Peyer's patch (tissue), 4 donors: Measurements from ENCODE around the gene GJC1. TPM values are rescaled to one million over a fixed set of nuclear protein-coding genes. Genes with fewer than 3 reads are reported as not detected.

Experiments
- DNase-seq, 3 donors: peaks; one replicate each; pipeline ENCODE4 v3.0.0-alpha.2; 2017 to 2019
- H3K27ac ChIP-seq, 4 donors: fragments of 200-600 bp; sonication (generic); one replicate each; pipeline ENCODE4 v1.5.1; 2016 to 2019
- H3K27me3 ChIP-seq, 2 donors: fragments of 200-600 bp; sonication (generic); one replicate each; pipeline ENCODE4 v1.5.1; 2019
- H3K36me3 ChIP-seq, 3 donors: fragments of 200-600 bp; sonication (generic); one replicate each; pipeline ENCODE4 v1.5.1; 2016 to 2019
- H3K4me1 ChIP-seq, 4 donors: fragments of 200-600 bp; sonication (generic); one replicate each; pipeline ENCODE4 v1.5.1; 2016 to 2019
- H3K4me3 ChIP-seq, 4 donors: fragments of 200-600 bp; sonication (generic); 1 replicate in 3 of 4; 2 replicates in 1 of 4; pipeline ENCODE4 v1.5.1; 2016 to 2019; ENCODE audit warnings: mild to moderate bottlenecking in 1 of 4
- H3K9me3 ChIP-seq, 4 donors: fragments of 200-600 bp; sonication (generic); one replicate each; pipeline ENCODE4 v1.5.1; 2016 to 2019; ENCODE audit warnings: mild to moderate bottlenecking in 1 of 4
- CTCF ChIP-seq, 6 experiments: fragments of 450-650 bp in 4 of 6; fragments of 200-600 bp in 2 of 6; sonication (generic) in 1 of 6; IDR thresholded peaks; one replicate each; pipeline ENCODE4 v1.5.1; 2017 to 2019; ENCODE audit warnings: antibody characterized with exemption in 6 of 6, mild to moderate bottlenecking in 3 of 6, moderate library complexity in 1 of 6
- POLR2A ChIP-seq, 2 donors: fragments of 450-650 bp; IDR thresholded peaks; one replicate each; pipeline ENCODE4 v1.5.1; 2017; ENCODE audit warnings: antibody characterized with exemption in 2 of 2, mild to moderate bottlenecking in 2 of 2, moderate library complexity in 2 of 2
- total RNA-seq, 4 donors: library from RNA; depleted of rRNA; stranded (reverse); fragments of >200 nt; gene quantifications; one replicate each; pipeline ENCODE4 v1.1.0, GENCODE V29; 2016

The GJC1 gene
- total RNA-seq, 4 donors from 2014 or later, result 1.4 to 7.4 (median 2.5) TPM

DNA sequence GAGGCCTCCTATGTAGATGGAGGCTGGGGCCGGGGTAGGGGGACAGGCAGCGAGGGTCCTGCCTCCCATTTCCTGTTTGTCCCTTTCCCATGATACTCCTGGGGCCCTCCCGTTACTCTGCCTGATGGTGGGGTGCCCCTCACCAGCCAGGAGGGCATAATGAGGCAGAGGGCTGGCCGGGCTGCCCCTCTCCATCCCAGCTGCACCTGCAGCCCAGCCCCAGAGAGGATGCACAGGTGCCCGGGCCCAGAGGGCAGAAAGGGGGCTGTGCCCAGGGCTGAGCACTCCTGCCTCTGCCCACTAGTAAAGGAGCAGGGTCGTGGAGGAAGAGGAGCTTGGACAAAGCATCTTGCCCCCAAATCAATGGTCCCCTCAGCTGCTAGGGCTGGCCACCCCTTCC is 60.9 kb downstream of the GJC1 start:
- DNase-seq, result no peak
- H3K9me3 ChIP-seq, result no peaks in the 10 kb centered on the region

GRCh38 chr17:44768505-44769142 is 61.5 kb downstream of the GJC1 start:
- Histone ChIP-seq H3K27ac (no peak overlapping the region), H3K4me3 (no peak overlapping the region), H3K9me3 (no peaks in the 10 kb centered on the region), H3K4me1 (no peaks in the 10 kb centered on the region), H3K27me3 (no peaks in the 10 kb centered on the region), H3K36me3 (no peaks in the 10 kb centered on the region)
- TF ChIP-seq POLR2A (IDR thresholded peaks at IDR 0.05) (no peak), CTCF (IDR thresholded peaks at IDR 0.05) (no peak)
- DNase-seq, result no peak

More for the DNA sequence above, 60.9 kb downstream of the GJC1 start:
- Histone ChIP-seq H3K4me1 (no peaks in the 10 kb centered on the region), H3K36me3 (no peaks in the 10 kb centered on the region), H3K27ac (no peak overlapping the region), H3K4me3 (no peak overlapping the region), H3K27me3 (no peaks in the 10 kb centered on the region)
- TF ChIP-seq CTCF (IDR thresholded peaks at IDR 0.05) (no peak), POLR2A (IDR thresholded peaks at IDR 0.05) (no peak)

GRCh38 chr17:44767493-44767892 is 62.6 kb downstream of the GJC1 start:
- no peaks in the 10 kb centered on the region for H3K9me3 ChIP-seq
- no peaks in the 10 kb centered on the region for H3K36me3 ChIP-seq
- TF ChIP-seq POLR2A (IDR thresholded peaks at IDR 0.05) (no peak), CTCF (IDR thresholded peaks at IDR 0.05) (no peak)
- H3K4me3 ChIP-seq, result no peak overlapping the region
- no peaks in the 10 kb centered on the region for H3K4me1 ChIP-seq
- no peaks in the 10 kb centered on the region for H3K27me3 ChIP-seq
- no peak overlapping the region for H3K27ac ChIP-seq
- no peak for DNase-seq

DNA sequence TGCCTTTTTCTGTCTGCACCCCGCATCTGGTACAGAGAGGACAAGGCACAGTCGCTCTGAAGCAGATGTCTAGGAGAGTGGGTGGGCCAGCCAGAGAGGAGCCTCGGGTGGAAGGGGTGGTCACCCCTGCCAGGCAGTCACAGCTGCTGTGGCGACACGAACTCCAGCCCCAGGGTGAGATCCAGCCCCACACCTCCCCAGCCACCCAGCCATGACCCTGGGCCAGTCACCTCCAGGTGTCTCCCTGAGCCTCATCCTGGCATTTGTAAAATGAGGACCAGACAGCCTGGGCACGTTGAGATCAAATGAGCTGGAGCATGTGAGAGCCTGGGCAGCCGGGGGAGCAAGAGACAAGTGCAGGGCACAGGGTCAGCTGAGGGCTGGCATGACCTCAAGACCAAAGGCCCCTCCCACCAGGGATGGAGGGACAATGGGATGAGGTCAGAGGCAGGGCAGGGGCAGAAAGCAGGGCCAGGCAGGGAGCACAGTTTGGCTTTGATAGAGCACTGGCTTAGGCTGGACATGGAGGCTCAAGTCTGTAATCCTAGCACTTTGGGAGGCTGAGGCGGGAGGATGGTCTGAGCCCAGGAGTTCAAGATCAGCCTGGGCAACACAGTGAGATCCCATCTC is 63.6 kb downstream of the GJC1 start:
- Histone ChIP-seq H3K4me3 (no peak overlapping the region), H3K36me3 (no peaks in the 10 kb centered on the region), H3K9me3 (no peaks in the 10 kb centered on the region), H3K4me1 (no peaks in the 10 kb centered on the region), H3K27ac (no peak overlapping the region), H3K27me3 (no peaks in the 10 kb centered on the region)
- no peak for TF ChIP-seq POLR2A (IDR thresholded peaks at IDR 0.05)
- TF ChIP-seq CTCF (IDR thresholded peaks at IDR 0.05), result no peak
- DNase-seq, result no peak

GRCh38 chr17:44765965-44766364 is 64.1 kb downstream of the GJC1 start:
- H3K27me3 ChIP-seq, result no peaks in the 10 kb centered on the region
- DNase-seq, result no peak
- no peaks in the 10 kb centered on the region for H3K9me3 ChIP-seq
- TF ChIP-seq POLR2A (IDR thresholded peaks at IDR 0.05), result no peak
- no peak for TF ChIP-seq CTCF (IDR thresholded peaks at IDR 0.05)
- no peak overlapping the region for H3K4me3 ChIP-seq
- no peaks in the 10 kb centered on the region for H3K36me3 ChIP-seq
- no peak overlapping the region for H3K27ac ChIP-seq
- H3K4me1 ChIP-seq, result no peaks in the 10 kb centered on the region
